Measurements from ENCODE around the gene DNAJB6. TPM values are rescaled to one million over a fixed set of nuclear protein-coding genes. Genes with fewer than 3 reads are reported as not detected.

DNAJB6 gene
- total RNA-seq, 2 donors from 2014 or later, result 103 to 116 TPM

- no peaks in the 10 kb centered on the region for H3K27me3 Mint-ChIP-seq (ENCODE audit: low read depth)
Measured at GRCh38 chr7:157438121-157439025, 101.6 kb downstream of the DNAJB6 start.

GRCh38 chr7:157439149-157439548, 102.3 kb downstream of the DNAJB6 start:
- Mint-ChIP-seq H3K27me3 (ENCODE audit: low read depth) (no peaks in the 10 kb centered on the region), H3K4me3 (no peak overlapping the region), H3K27ac (no peak overlapping the region), H3K36me3 (ENCODE audit: insufficient read depth in 2 of 2) (no peaks in the 10 kb centered on the region), H3K9me3 (no peaks in the 10 kb centered on the region), H3K4me1 (ENCODE audit: low read depth) (no peaks in the 10 kb centered on the region)
- no peak for DNase-seq
- ATAC-seq (replicated peaks in 1 of 2), result no peak

More at GRCh38 chr7:157438121-157439025, 101.6 kb downstream of the DNAJB6 start:
- H3K27ac Mint-ChIP-seq, result no peak overlapping the region
- DNase-seq (no peak), ATAC-seq (replicated peaks in 1 of 2) (no peak)
- no peak overlapping the region for H3K4me3 Mint-ChIP-seq
- H3K36me3 Mint-ChIP-seq (ENCODE audit: insufficient read depth in 2 of 2), result no peaks in the 10 kb centered on the region
- no peaks in the 10 kb centered on the region for H3K9me3 Mint-ChIP-seq
- peaks cover 5% of the 10 kb centered on the region for H3K4me1 Mint-ChIP-seq (ENCODE audit: low read depth)

- Mint-ChIP-seq H3K27ac (no peak overlapping the region), H3K36me3 (ENCODE audit: insufficient read depth in 2 of 2) (no peaks in the 10 kb centered on the region), H3K9me3 (no peaks in the 10 kb centered on the region), H3K4me3 (no peak overlapping the region), H3K4me1 (ENCODE audit: low read depth) (no peaks in the 10 kb centered on the region), H3K27me3 (ENCODE audit: low read depth) (no peaks in the 10 kb centered on the region)
- ATAC-seq (replicated peaks in 1 of 2), result no peak
- no peak for DNase-seq
Measured at GRCh38 chr7:157439761-157440160, 103.0 kb downstream of the DNAJB6 start.

GRCh38 chr7:157440346-157441022, 103.7 kb downstream of the DNAJB6 start:
- ATAC-seq (replicated peaks in 1 of 2), result no peak
- H3K36me3 Mint-ChIP-seq (ENCODE audit: insufficient read depth in 2 of 2), result no peaks in the 10 kb centered on the region
- no peaks in the 10 kb centered on the region for H3K4me1 Mint-ChIP-seq (ENCODE audit: low read depth)
- no peak overlapping the region for H3K27ac Mint-ChIP-seq
- no peak for DNase-seq
- no peaks in the 10 kb centered on the region for H3K9me3 Mint-ChIP-seq
- H3K4me3 Mint-ChIP-seq, result no peak overlapping the region
- no peaks in the 10 kb centered on the region for H3K27me3 Mint-ChIP-seq (ENCODE audit: low read depth)

GRCh38 chr7:157441023-157441399, 104.2 kb downstream of the DNAJB6 start:
- H3K27me3 Mint-ChIP-seq (ENCODE audit: low read depth), result no peaks in the 10 kb centered on the region
- H3K4me1 Mint-ChIP-seq (ENCODE audit: low read depth), result no peaks in the 10 kb centered on the region
- no peaks in the 10 kb centered on the region for H3K9me3 Mint-ChIP-seq
- DNase-seq, result no peak
- no peak overlapping the region for H3K27ac Mint-ChIP-seq
- no peak overlapping the region for H3K4me3 Mint-ChIP-seq
- no peak for ATAC-seq (replicated peaks in 1 of 2)
- no peaks in the 10 kb centered on the region for H3K36me3 Mint-ChIP-seq (ENCODE audit: insufficient read depth in 2 of 2)

GRCh38 chr7:157442456-157442855, 105.7 kb downstream of the DNAJB6 start:
- no peaks in the 10 kb centered on the region for H3K9me3 Mint-ChIP-seq
- no peaks in the 10 kb centered on the region for H3K27me3 Mint-ChIP-seq (ENCODE audit: low read depth)
- no peak overlapping the region for H3K27ac Mint-ChIP-seq
- ATAC-seq (replicated peaks in 1 of 2) (no peak), DNase-seq (no peak)
- H3K4me1 Mint-ChIP-seq (ENCODE audit: low read depth), result no peaks in the 10 kb centered on the region
- no peak overlapping the region for H3K4me3 Mint-ChIP-seq
- no peaks in the 10 kb centered on the region for H3K36me3 Mint-ChIP-seq (ENCODE audit: insufficient read depth in 2 of 2)

GRCh38 chr7:157442993-157443831, 106.4 kb downstream of the DNAJB6 start:
- H3K4me1 Mint-ChIP-seq (ENCODE audit: low read depth), result no peaks in the 10 kb centered on the region
- DNase-seq, result no peak
- H3K27me3 Mint-ChIP-seq (ENCODE audit: low read depth), result no peaks in the 10 kb centered on the region
- H3K9me3 Mint-ChIP-seq, result no peaks in the 10 kb centered on the region
- H3K27ac Mint-ChIP-seq, result no peak overlapping the region
- H3K4me3 Mint-ChIP-seq, result no peak overlapping the region
- no peaks in the 10 kb centered on the region for H3K36me3 Mint-ChIP-seq (ENCODE audit: insufficient read depth in 2 of 2)
- no peak for ATAC-seq (replicated peaks in 1 of 2)

- Mint-ChIP-seq H3K4me1 (ENCODE audit: low read depth) (no peaks in the 10 kb centered on the region), H3K36me3 (ENCODE audit: insufficient read depth in 2 of 2) (no peaks in the 10 kb centered on the region), H3K4me3 (no peak overlapping the region), H3K9me3 (no peaks in the 10 kb centered on the region), H3K27ac (no peak overlapping the region), H3K27me3 (ENCODE audit: low read depth) (no peaks in the 10 kb centered on the region)
- ATAC-seq (replicated peaks in 1 of 2), result no peak
- no peak for DNase-seq
Measured at GRCh38 chr7:157444011-157444842, 107.4 kb downstream of the DNAJB6 start.

- H3K4me3 Mint-ChIP-seq, result no peak overlapping the region
- no peaks in the 10 kb centered on the region for H3K9me3 Mint-ChIP-seq
- H3K27me3 Mint-ChIP-seq (ENCODE audit: low read depth), result no peaks in the 10 kb centered on the region
- no peak overlapping the region for H3K27ac Mint-ChIP-seq
- H3K4me1 Mint-ChIP-seq (ENCODE audit: low read depth), result no peaks in the 10 kb centered on the region
- DNase-seq (no peak), ATAC-seq (replicated peaks in 1 of 2) (no peak)
- no peaks in the 10 kb centered on the region for H3K36me3 Mint-ChIP-seq (ENCODE audit: insufficient read depth in 2 of 2)
Measured at GRCh38 chr7:157444843-157445135, 108.0 kb downstream of the DNAJB6 start.

- no peaks in the 10 kb centered on the region for H3K9me3 Mint-ChIP-seq
- DNase-seq, result no peak
Measured at GRCh38 chr7:157445246-157445955, 108.6 kb downstream of the DNAJB6 start.

GRCh38 chr7:157445956-157446295, 109.1 kb downstream of the DNAJB6 start:
- Mint-ChIP-seq H3K4me1 (ENCODE audit: low read depth) (no peaks in the 10 kb centered on the region), H3K27ac (no peak overlapping the region), H3K4me3 (no peak overlapping the region), H3K9me3 (no peaks in the 10 kb centered on the region), H3K36me3 (ENCODE audit: insufficient read depth in 2 of 2) (peaks cover 0 to 2% of the 10 kb centered on the region in 2 donors), H3K27me3 (ENCODE audit: low read depth) (no peaks in the 10 kb centered on the region)
- ATAC-seq (replicated peaks in 1 of 2) (no peak), DNase-seq (no peak)

More at GRCh38 chr7:157445246-157445955, 108.6 kb downstream of the DNAJB6 start:
- no peak for ATAC-seq (replicated peaks in 1 of 2)
- H3K4me3 Mint-ChIP-seq, result no peak overlapping the region
- H3K36me3 Mint-ChIP-seq (ENCODE audit: insufficient read depth in 2 of 2), result peaks cover 0 to 2% of the 10 kb centered on the region in 2 donors
- no peaks in the 10 kb centered on the region for H3K27me3 Mint-ChIP-seq (ENCODE audit: low read depth)
- H3K27ac Mint-ChIP-seq, result no peak overlapping the region
- no peaks in the 10 kb centered on the region for H3K4me1 Mint-ChIP-seq (ENCODE audit: low read depth)

GRCh38 chr7:157446322-157446721, 109.5 kb downstream of the DNAJB6 start:
- Mint-ChIP-seq H3K9me3 (no peaks in the 10 kb centered on the region), H3K27me3 (ENCODE audit: low read depth) (no peaks in the 10 kb centered on the region), H3K4me3 (no peak overlapping the region), H3K27ac (no peak overlapping the region), H3K4me1 (ENCODE audit: low read depth) (no peaks in the 10 kb centered on the region), H3K36me3 (ENCODE audit: insufficient read depth in 2 of 2) (peaks cover 0 to 2% of the 10 kb centered on the region in 2 donors)
- DNase-seq, result no peak
- ATAC-seq (replicated peaks in 1 of 2), result no peak

Data from activated T-cell treated with anti-CD3 and anti-CD28 coated beads, Interleukin-2, amount 50 U/mL, for 72 hours (primary cell).